ENCODE measurements around the gene ARHGAP28. TPM values are rescaled to one million over a fixed set of nuclear protein-coding genes. Genes with fewer than 3 reads are reported as not detected.
"Not testable (repeated sequence)": the region's sequence is repeated elsewhere in the genome, so short reads cannot be mapped to it uniquely, and the experiment has no call there.

ARHGAP28 gene
- total RNA-seq, 1 donor from 2014 or later = not detected

- Mint-ChIP-seq H3K4me1 (no peaks in the 10 kb centered on the region), H3K27ac (no peak overlapping the region), H3K9me3 (no peaks in the 10 kb centered on the region), H3K27me3 (no peaks in the 10 kb centered on the region), H3K4me3 (no peak overlapping the region), H3K36me3 (ENCODE audit: low read depth) (no peaks in the 10 kb centered on the region)
- no peak for DNase-seq
- no peak for ATAC-seq (ENCODE audit: low read depth)
- TF ChIP-seq CTCF (IDR thresholded peaks at IDR 0.05) = no peak
- ChIA-PET CTCF (no interaction called here), POLR2A (no interaction called here)
- intact Hi-C loops (cut with micrococcal nuclease) = no loop called here
Measured at GRCh38 chr18:6927153-6927552, 197.6 kb downstream of the ARHGAP28 start.

GRCh38 chr18:6928359-6928758 is 198.8 kb downstream of the ARHGAP28 start:
- Mint-ChIP-seq H3K27ac (no peak overlapping the region), H3K4me3 (no peak overlapping the region), H3K9me3 (no peaks in the 10 kb centered on the region), H3K36me3 (ENCODE audit: low read depth) (no peaks in the 10 kb centered on the region), H3K27me3 (no peaks in the 10 kb centered on the region), H3K4me1 (no peaks in the 10 kb centered on the region)
- no peak for DNase-seq
- POLR2A ChIA-PET = no interaction called here
- ATAC-seq (ENCODE audit: low read depth) = no peak
- intact Hi-C loops (cut with micrococcal nuclease) = no loop called here
- CTCF ChIA-PET = no interaction called here
- no peak for TF ChIP-seq CTCF (IDR thresholded peaks at IDR 0.05)

GRCh38 chr18:6929370-6930102 is 200.0 kb downstream of the ARHGAP28 start:
- no peak for DNase-seq
- CTCF ChIA-PET = no interaction called here
- POLR2A ChIA-PET = no interaction called here
- Mint-ChIP-seq H3K36me3 (ENCODE audit: low read depth) (no peaks in the 10 kb centered on the region), H3K9me3 (no peaks in the 10 kb centered on the region), H3K4me3 (no peak overlapping the region), H3K27me3 (no peaks in the 10 kb centered on the region), H3K27ac (no peak overlapping the region), H3K4me1 (no peaks in the 10 kb centered on the region)
- intact Hi-C loops (cut with micrococcal nuclease) = no loop called here
- ATAC-seq (ENCODE audit: low read depth) = no peak
- no peak for TF ChIP-seq CTCF (IDR thresholded peaks at IDR 0.05)

- intact Hi-C loops (cut with micrococcal nuclease) = no loop called here
- Mint-ChIP-seq H3K4me1 (no peaks in the 10 kb centered on the region), H3K27ac (no peak overlapping the region), H3K36me3 (ENCODE audit: low read depth) (no peaks in the 10 kb centered on the region), H3K4me3 (no peak overlapping the region), H3K9me3 (no peaks in the 10 kb centered on the region), H3K27me3 (peaks cover 2% of the 10 kb centered on the region)
- ChIA-PET POLR2A (no interaction called here), CTCF (no interaction called here)
- no peak for TF ChIP-seq CTCF (IDR thresholded peaks at IDR 0.05)
- no peak for DNase-seq
- ATAC-seq (ENCODE audit: low read depth) = no peak
Measured at GRCh38 chr18:6934859-6935258, 205.3 kb downstream of the ARHGAP28 start.

- no peak for DNase-seq
- Mint-ChIP-seq H3K9me3 (no peaks in the 10 kb centered on the region), H3K27ac (no peak overlapping the region), H3K36me3 (ENCODE audit: low read depth) (no peaks in the 10 kb centered on the region), H3K27me3 (peaks cover 2% of the 10 kb centered on the region), H3K4me3 (no peak overlapping the region), H3K4me1 (no peaks in the 10 kb centered on the region)
- CTCF ChIA-PET = no interaction called here
- intact Hi-C loops (cut with micrococcal nuclease) = no loop called here
- TF ChIP-seq CTCF (IDR thresholded peaks at IDR 0.05) = no peak
- no peak for ATAC-seq (ENCODE audit: low read depth)
- POLR2A ChIA-PET = no interaction called here
Measured at GRCh38 chr18:6938003-6938402, 208.5 kb downstream of the ARHGAP28 start.

- CTCF ChIA-PET = not testable (repeated sequence)
Measured at GRCh38 chr18:6938403-6938802, 208.9 kb downstream of the ARHGAP28 start.

More at GRCh38 chr18:6938403-6938802, 208.9 kb downstream of the ARHGAP28 start:
- DNase-seq; H3K27me3 Mint-ChIP-seq; POLR2A ChIA-PET; H3K4me3 Mint-ChIP-seq; intact Hi-C loops (cut with micrococcal nuclease); H3K4me1 Mint-ChIP-seq; H3K36me3 Mint-ChIP-seq (ENCODE audit: low read depth); H3K9me3 Mint-ChIP-seq; H3K27ac Mint-ChIP-seq; ATAC-seq (ENCODE audit: low read depth): not testable (repeated sequence)
